HepG2 (cell line): ENCODE measurements around the gene SYNM. TPM values are rescaled to one million over a fixed set of nuclear protein-coding genes. Genes with fewer than 3 reads are reported as not detected.

Source experiments
- BRF2 ChIP-seq: sonication (generic); formaldehyde crosslinking; IDR thresholded peaks from 2 replicates; pipeline ENCODE4 v1.8.1; 2022; ENCODE audit warnings: mild to moderate bottlenecking, missing genetic modification reagents
- CREM ChIP-seq, 2 experiments: sonication (generic) in 1 of 2; formaldehyde crosslinking in 1 of 2; IDR thresholded peaks; 2 replicates each; pipeline versions ENCODE4 v1.4.0 to v1.6.1; 2016 to 2020; ENCODE audit warnings: antibody characterized with exemption in 1 of 2, mild to moderate bottlenecking in 1 of 2, missing genetic modification reagents in 1 of 2
- DNMT3B ChIP-seq: conservative IDR thresholded peaks from 2 replicates; pipeline ENCODE4 v1.6.1; 2016; ENCODE audit warnings: missing biosample characterization, control low read depth
- ELF1 ChIP-seq: sonication (generic); formaldehyde crosslinking; IDR thresholded peaks from 2 replicates; pipeline ENCODE4 v1.4.0; 2020; ENCODE audit warnings: missing genetic modification reagents
- FOXO1 ChIP-seq: sonication (generic); formaldehyde crosslinking; IDR thresholded peaks from 2 replicates; pipeline ENCODE4 v1.4.0; 2020; ENCODE audit warnings: missing genetic modification reagents
- MXD1 ChIP-seq: sonication (generic); formaldehyde crosslinking; IDR thresholded peaks from 2 replicates; pipeline ENCODE4 v1.4.0; 2020; ENCODE audit warnings: mild to moderate bottlenecking, missing genetic modification reagents
- NCOR1 ChIP-seq: fragments of 200-600 bp; sonication (generic); IDR thresholded peaks from 2 replicates; pipeline ENCODE4 v1.7.0; 2017; ENCODE audit warnings: antibody characterized with exemption, low read length, borderline replicate concordance
- NFKBIZ ChIP-seq: IDR thresholded peaks from 2 replicates; pipeline ENCODE4 v1.6.1; 2018; ENCODE audit warnings: missing genetic modification reagents, missing compliant biosample characterization
- PHF20 ChIP-seq: sonication (generic); formaldehyde crosslinking; IDR thresholded peaks from 2 replicates; pipeline ENCODE4 v1.5.0; 2020; ENCODE audit warnings: mild to moderate bottlenecking, missing genetic modification reagents
- REST ChIP-seq, 2 experiments: IDR thresholded peaks; 2 replicates each; pipeline ENCODE4 v1.6.1; 2011 to 2012; ENCODE audit warnings: low read length in 2 of 2, borderline replicate concordance in 1 of 2, low read depth in 1 of 2, mild to moderate bottlenecking in 1 of 2, moderate library complexity in 1 of 2
- RXRA ChIP-seq: sonication (generic); formaldehyde crosslinking; IDR thresholded peaks from 2 replicates; pipeline ENCODE4 v1.5.1; 2020; ENCODE audit warnings: missing genetic modification reagents
- SIN3A ChIP-seq: IDR thresholded peaks from 2 replicates; pipeline ENCODE4 v1.6.1; 2011; ENCODE audit warnings: low read depth, mild to moderate bottlenecking, control low read depth, low read length, borderline replicate concordance
- SYNCRIP ChIP-seq: fragments of 200-400 bp; formaldehyde crosslinking; IDR thresholded peaks from 2 replicates; pipeline ENCODE4 v1.6.1; 2018; ENCODE audit warnings: mild to moderate bottlenecking, low read depth, low read length; ENCODE audit not compliant: insufficient read depth
- TEF ChIP-seq: sonication (generic); formaldehyde crosslinking; IDR thresholded peaks from 2 replicates; pipeline ENCODE4 v1.5.0; 2020; ENCODE audit warnings: missing genetic modification reagents
- TRAFD1 ChIP-seq: sonication (generic); formaldehyde crosslinking; IDR thresholded peaks from 2 replicates; pipeline ENCODE4 v1.5.1; 2020; ENCODE audit warnings: missing genetic modification reagents, mild to moderate bottlenecking, borderline replicate concordance
- U2AF1 ChIP-seq: fragments of 200-400 bp; formaldehyde crosslinking; optimal IDR thresholded peaks from 2 replicates; pipeline ENCODE3; 2017; ENCODE audit warnings: mild to moderate bottlenecking, low read depth, low read length
- ZNF256 ChIP-seq: sonication (generic); formaldehyde crosslinking; conservative IDR thresholded peaks from 2 replicates; pipeline ENCODE4 v1.4.0; 2020; ENCODE audit warnings: missing genetic modification reagents
- ZNF891 ChIP-seq: sonication (generic); formaldehyde crosslinking; IDR thresholded peaks from 2 replicates; pipeline ENCODE4 v1.5.0; 2020; ENCODE audit warnings: mild to moderate bottlenecking, missing genetic modification reagents
- ZXDC ChIP-seq: sonication (generic); formaldehyde crosslinking; IDR thresholded peaks from 2 replicates; pipeline ENCODE4 v1.5.0; 2020; ENCODE audit warnings: mild to moderate bottlenecking, missing genetic modification reagents
- polyA plus RNA-seq, 8 experiments: library from polyadenylated mRNA; depleted of rRNA in 3 of 8; stranded (reverse) in 7 of 8; unstranded in 1 of 8; fragments of >200 nt; fragmentation: Illumina TruSeq in 4 of 8; extraction: Trizol in 4 of 8; gene quantifications; 2 replicates each; pipeline versions ENCODE4 v1.2.1 to v1.2.3, GENCODE V29; 2011 to 2016; ENCODE audit warnings: low read depth in 4 of 8, missing spikeins in 1 of 8, mixed read lengths in 1 of 8; ENCODE audit not compliant: insufficient read depth in 1 of 8
- total RNA-seq, 5 experiments: library from RNA; depleted of rRNA; stranded (reverse); fragments of >200 nt; fragmentation: Illumina TruSeq; extraction: Trizol; gene quantifications; 2 replicates each; pipeline ENCODE4 v1.2.3, GENCODE V29; 2016; ENCODE audit warnings: low read depth in 1 of 5

SYNM gene
- total and polyA plus RNA-seq, 2 of the 13 experiments (the other 11 are each of a cell fraction or from before 2014, with no cell fraction given), result 1.1 to 3.7 TPM

- TF ChIP-seq U2AF1 (no peak), ZNF256 (CRISPR knock-in tag) (no peak), FOXO1 (CRISPR knock-in tag) (no peak), DNMT3B (CRISPR knock-in tag) (no peak), MXD1 (CRISPR knock-in tag) (0 out of 2 replicates have a peak, but pooled peaks have one; percentile 44), ELF1 (0 out of 2 replicates have a peak, but pooled peaks have one; percentile 13), ZNF891 (CRISPR knock-in tag) (0 out of 2 replicates have a peak, but pooled peaks have one; percentile 31), SIN3A (no peak), TEF (CRISPR knock-in tag) (no peak), NFKBIZ (CRISPR knock-in tag) (no peak), PHF20 (CRISPR knock-in tag) (no peak), BRF2 (CRISPR knock-in tag) (no peak), ZXDC (no peak), NCOR1 (no peak), REST (IDR thresholded peaks at IDR 0.05; ENCODE audit: borderline replicate concordance in 1 of 2, low read depth in 1 of 2, low read length in 2 of 2) (no peak), CREM (IDR thresholded peaks at IDR 0.05) (no peak), CREM (CRISPR knock-in tag; IDR thresholded peaks at IDR 0.05) (no peak), RXRA (peak; percentile 61; the same call in 1 of the 2 replicates), TRAFD1 (CRISPR knock-in tag) (no peak), SYNCRIP (no peak)
Observed at GRCh38 chr15:99131441-99132023, 26.7 kb downstream of the SYNM start (continued).
